HEK293 (cell line): ENCODE data around the gene IDE.

ENCODE experiments used
- ATF2 ChIP-seq: fragments of 450-650 bp; formaldehyde crosslinking; IDR thresholded peaks from 2 replicates; pipeline ENCODE4 v1.5.1; 2016; ENCODE audit warnings: missing biosample characterization, missing genetic modification characterization, low read depth
- CTCF ChIP-seq: fragments of 450-650 bp; formaldehyde crosslinking; IDR thresholded peaks from 2 replicates; pipeline ENCODE4 v1.5.1; 2016; ENCODE audit warnings: missing biosample characterization, missing genetic modification characterization
- GFI1B ChIP-seq: fragments of 450-650 bp; formaldehyde crosslinking; IDR thresholded peaks from 2 replicates; pipeline ENCODE4 v1.5.1; 2016; ENCODE audit warnings: missing biosample characterization, missing genetic modification characterization
- KLF1 ChIP-seq: fragments of 450-650 bp; formaldehyde crosslinking; IDR thresholded peaks from 2 replicates; pipeline ENCODE4 v1.5.1; 2016; ENCODE audit warnings: missing biosample characterization, missing genetic modification characterization
- SP2 ChIP-seq: fragments of 450-650 bp; formaldehyde crosslinking; IDR thresholded peaks from 2 replicates; pipeline ENCODE4 v1.5.1; 2016; ENCODE audit warnings: missing biosample characterization, missing genetic modification characterization
- ZNF10 ChIP-seq: fragments of 450-650 bp; formaldehyde crosslinking; IDR thresholded peaks from 2 replicates; pipeline ENCODE4 v1.5.1; 2017; ENCODE audit warnings: missing biosample characterization, missing genetic modification characterization
- ZNF121 ChIP-seq: fragments of 450-650 bp; formaldehyde crosslinking; IDR thresholded peaks from 2 replicates; pipeline ENCODE4 v1.5.1; 2016; ENCODE audit warnings: missing biosample characterization, missing genetic modification characterization
- ZNF548 ChIP-seq: fragments of 450-650 bp; formaldehyde crosslinking; IDR thresholded peaks from 2 replicates; pipeline ENCODE4 v1.5.1; 2016; ENCODE audit warnings: missing biosample characterization, missing genetic modification characterization
- ZNF639 ChIP-seq: fragments of 450-650 bp; formaldehyde crosslinking; IDR thresholded peaks from 2 replicates; pipeline ENCODE4 v1.5.1; 2016; ENCODE audit warnings: missing biosample characterization, missing genetic modification characterization
- TF ChIP-seq, protein P1 (sequence below): fragments of 450-650 bp; formaldehyde crosslinking; optimal IDR thresholded peaks from 2 replicates; pipeline ENCODE3; 2016; ENCODE audit warnings: missing biosample characterization, mild to moderate bottlenecking, missing genetic modification characterization
- TF ChIP-seq, protein P2 (sequence below): fragments of 450-650 bp; formaldehyde crosslinking; IDR thresholded peaks from 2 replicates; pipeline ENCODE4 v1.5.1; 2017; ENCODE audit warnings: missing biosample characterization, mild to moderate bottlenecking, missing genetic modification characterization, moderate library complexity

GRCh38 chr10:92438220-92438619 is 135.7 kb downstream of the IDE start:
- TF ChIP-seq, protein P1, sequence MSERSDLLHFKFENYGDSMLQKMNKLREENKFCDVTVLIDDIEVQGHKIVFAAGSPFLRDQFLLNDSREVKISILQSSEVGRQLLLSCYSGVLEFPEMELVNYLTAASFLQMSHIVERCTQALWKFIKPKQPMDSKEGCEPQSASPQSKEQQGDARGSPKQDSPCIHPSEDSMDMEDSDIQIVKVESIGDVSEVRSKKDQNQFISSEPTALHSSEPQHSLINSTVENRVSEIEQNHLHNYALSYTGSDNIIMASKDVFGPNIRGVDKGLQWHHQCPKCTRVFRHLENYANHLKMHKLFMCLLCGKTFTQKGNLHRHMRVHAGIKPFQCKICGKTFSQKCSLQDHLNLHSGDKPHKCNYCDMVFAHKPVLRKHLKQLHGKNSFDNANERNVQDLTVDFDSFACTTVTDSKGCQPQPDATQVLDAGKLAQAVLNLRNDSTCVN = no peak
- no peak for TF ChIP-seq CTCF (tag by site-specific recombination)
- TF ChIP-seq, protein P2, sequence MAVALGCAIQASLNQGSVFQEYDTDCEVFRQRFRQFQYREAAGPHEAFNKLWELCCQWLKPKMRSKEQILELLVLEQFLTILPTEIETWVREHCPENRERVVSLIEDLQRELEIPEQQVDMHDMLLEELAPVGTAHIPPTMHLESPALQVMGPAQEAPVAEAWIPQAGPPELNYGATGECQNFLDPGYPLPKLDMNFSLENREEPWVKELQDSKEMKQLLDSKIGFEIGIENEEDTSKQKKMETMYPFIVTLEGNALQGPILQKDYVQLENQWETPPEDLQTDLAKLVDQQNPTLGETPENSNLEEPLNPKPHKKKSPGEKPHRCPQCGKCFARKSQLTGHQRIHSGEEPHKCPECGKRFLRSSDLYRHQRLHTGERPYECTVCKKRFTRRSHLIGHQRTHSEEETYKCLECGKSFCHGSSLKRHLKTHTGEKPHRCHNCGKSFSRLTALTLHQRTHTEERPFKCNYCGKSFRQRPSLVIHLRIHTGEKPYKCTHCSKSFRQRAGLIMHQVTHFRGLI (tag by site-specific recombination) = no peak
- TF ChIP-seq SP2 (tag by site-specific recombination) = no peak
- TF ChIP-seq ATF2 (tag by site-specific recombination) = no peak
- no peak for TF ChIP-seq ZNF10 (tag by site-specific recombination)
- TF ChIP-seq ZNF548 = no peak
- no peak for TF ChIP-seq ZNF639 (tag by site-specific recombination)
- no peak for TF ChIP-seq ZNF121 (tag by site-specific recombination)
- no peak for TF ChIP-seq GFI1B
- no peak for TF ChIP-seq KLF1 (tag by site-specific recombination)
